ENCODE measurements around the gene MSANTD3.

- TF ChIP-seq CTCF (conservative IDR thresholded peaks at IDR 0.05; ENCODE audit: low read depth, low read length): no peak
- TF ChIP-seq EZH2 (IDR thresholded peaks at IDR 0.05; ENCODE audit: low read length, unreplicated experiment): no peak
- TF ChIP-seq EZH2phosphoT487 (IDR thresholded peaks at IDR 0.05; ENCODE audit: borderline replicate concordance, low read length): no peak
Measured at GRCh38 chr9:100468041-100468440, 41.1 kb downstream of the MSANTD3 start.
